Adrenal gland (tissue), 12 donors: ENCODE results near the gene VSTM2L. TPM values are rescaled to one million over a fixed set of nuclear protein-coding genes. Genes with fewer than 3 reads are reported as not detected.
A peak's percentile ranks its signal among the peaks of the same experiment; 100 is the strongest.

ENCODE experiments used
- DNase-seq, 7 donors: peaks; one replicate each; pipeline ENCODE4 v3.0.0-alpha.2; 2019 to 2020
- H3K27ac ChIP-seq, 5 donors: fragments of 200-600 bp; sonication (generic) in 4 of 5; 1 replicate in 3 of 5; 2 replicates in 2 of 5; pipeline versions ENCODE4 v1.5.1 to v1.8.0; 2016 to 2020; ENCODE audit warnings: mild to moderate bottlenecking in 1 of 5
- H3K27me3 ChIP-seq: fragments of 200-600 bp; 2 replicates; pipeline ENCODE4 v1.8.0; 2021
- H3K36me3 ChIP-seq, 2 donors: fragments of 200-600 bp; replicated peaks in 1 of 2; 1 replicate in 1 of 2; 2 replicates in 1 of 2; pipeline versions ENCODE4 v1.5.1 to v1.8.0; 2018 to 2022
- H3K4me1 ChIP-seq, 2 donors: fragments of 200-600 bp; replicated peaks in 1 of 2; 1 replicate in 1 of 2; 2 replicates in 1 of 2; pipeline versions ENCODE4 v1.5.1 to v1.8.0; 2018 to 2021
- H3K4me3 ChIP-seq, 4 donors: fragments of 200-600 bp; sonication (generic) in 3 of 4; one replicate each; pipeline ENCODE4 v1.5.1; 2016 to 2018
- H3K9me3 ChIP-seq, 3 donors: fragments of 200-600 bp; sonication (generic) in 1 of 3; replicated peaks in 1 of 3; 1 replicate in 2 of 3; 2 replicates in 1 of 3; pipeline versions ENCODE4 v1.5.1 to v1.8.0; 2016 to 2021
- CTCF ChIP-seq, 6 experiments: fragments of 450-650 bp in 4 of 6; fragments of 200-600 bp in 2 of 6; sonication (generic) in 1 of 6; IDR thresholded peaks; 1 replicate in 5 of 6; 2 replicates in 1 of 6; pipeline versions ENCODE4 v1.5.1 to v1.8.0; 2016 to 2021; ENCODE audit warnings: antibody characterized with exemption in 6 of 6, mild to moderate bottlenecking in 2 of 6, moderate library complexity in 1 of 6
- POLR2A ChIP-seq, 2 donors: fragments of 450-650 bp; IDR thresholded peaks; one replicate each; pipeline ENCODE4 v1.6.1; 2017; ENCODE audit warnings: antibody characterized with exemption in 2 of 2, mild to moderate bottlenecking in 2 of 2, moderate library complexity in 1 of 2
- WGBS, 4 donors: extraction: QIAGEN DNeasy Blood & Tissue Kit in 2 of 4; methylation state at CpG; one replicate each; pipeline versions ENCODE4 v1.1.5 to v1.1.7; 2013 to 2017; 5-methylcytosine and 5-hydroxymethylcytosine counted together
- intact Hi-C, 2 donors: fragments of 100-400 bp; cut with DNase I; formaldehyde crosslinking; loops; one replicate each; pipeline versions ENCODE4 v1.14.1 to v1.15.0; 2022 to 2023
- polyA plus RNA-seq, 3 donors: library from polyadenylated mRNA; stranded (reverse); fragments of 200-250 nt in 2 of 3; fragments of 350-450 nt in 1 of 3; fragmentation: Illumina TruSeq in 1 of 3; extraction: RNeasy Lipid Tissue Mini Kit (QIAGEN cat#74804) in 1 of 3; gene quantifications; one replicate each; pipeline ENCODE4 v1.2.3, GENCODE V29; 2013 to 2014
- total RNA-seq, 9 donors: library from RNA; depleted of rRNA in 4 of 9; stranded (reverse); fragments of >200 nt in 4 of 9; fragments of 120-200 nt in 1 of 9; fragmentation: NEBNext Ultra II Directional in 1 of 9; extraction: Animal tissue kit (Norgen Biotek cat#: 25700) in 1 of 9; gene quantifications; one replicate each; pipeline versions ENCODE4 v1.1.0 to v1.2.4, GENCODE V29; 2013 to 2023
- donor health status: healthy with polysubstance abuse.
- donor health status: Bipolar disorder and iron deficiency.
- donor health status: DM: yes; HTN: yes; CAD: no.
- donor health status: DM: no; HTN: no; CAD: no.
- donor health status: DM: no; HTN: no; CAD: no.
- donor health status: DM: yes; HTN: yes; CAD: no.

The VSTM2L gene
- total and polyA plus RNA-seq, 12 donors: 0.36 to 21.8 (median 7.4) TPM

GRCh38 chr20:37899105-37900045 lies 3.6 kb upstream of the VSTM2L start:
- Histone ChIP-seq H3K36me3 (no peaks in the 10 kb centered on the region), H3K4me1 (peaks cover 4 to 21% of the 10 kb centered on the region in 2 donors), H3K4me3 (no peak overlapping the region), H3K27ac (no peak overlapping the region), H3K27me3 (no peaks in the 10 kb centered on the region), H3K9me3 (no peaks in the 10 kb centered on the region)
- TF ChIP-seq POLR2A (IDR thresholded peaks at IDR 0.05) (no peak), CTCF (IDR thresholded peaks at IDR 0.05) (no peak)
- intact Hi-C loops: no loop called here
- no peak for DNase-seq
- 56 to 74% (median 68%) methylated on average over 7 to 8 of the region's 8 CpGs for WGBS, 4 donors

- no peak overlapping the region for H3K4me3 ChIP-seq
- peaks cover 4 to 21% of the 10 kb centered on the region in 2 donors for H3K4me1 ChIP-seq
- no peaks in the 10 kb centered on the region for H3K9me3 ChIP-seq
- no peaks in the 10 kb centered on the region for H3K36me3 ChIP-seq
- H3K27ac ChIP-seq: no peak overlapping the region
- TF ChIP-seq CTCF (IDR thresholded peaks at IDR 0.05): no peak
- no peaks in the 10 kb centered on the region for H3K27me3 ChIP-seq
- intact Hi-C loops: no loop called here
- DNase-seq: no peak
- WGBS, 4 donors: 23 to 43% (median 36%) methylated on average over 17 to 18 of the region's 18 CpGs
Measured at GRCh38 chr20:37901240-37901639, 1.7 kb upstream of the VSTM2L start.

- peak; percentile 32 to 78 (median 45) for DNase-seq
- peaks cover 4 to 17% of the 10 kb centered on the region in 2 donors for H3K4me1 ChIP-seq
- H3K4me3 ChIP-seq: peak overlapping the region in 1 of 4 donors; percentile 63
- no peaks in the 10 kb centered on the region for H3K36me3 ChIP-seq
- no peaks in the 10 kb centered on the region for H3K9me3 ChIP-seq
- no peak overlapping the region for H3K27ac ChIP-seq
- intact Hi-C loops: no loop called here
- TF ChIP-seq CTCF (IDR thresholded peaks at IDR 0.05) (peak in 4 of 6 experiments; percentile 38 to 58 (median 46)), POLR2A (IDR thresholded peaks at IDR 0.05) (no peak)
- WGBS, 4 donors: 9 to 20% (median 16%) methylated on average over 29 to 38 of the region's 38 CpGs
- H3K27me3 ChIP-seq: no peaks in the 10 kb centered on the region
Measured at GRCh38 chr20:37901654-37902503, 1.0 kb upstream of the VSTM2L start.
